GM21723 (cell line): ENCODE data around the gene TLL2.

Source experiments
- ATAC-seq: cut with Tn5 transposase; IDR thresholded peaks from one replicate; pipeline ENCODE4 v1.9.1; 2021; ENCODE audit warnings: mild to moderate bottlenecking, moderate library complexity; ENCODE audit not compliant: unreplicated experiment

Gene TLL2

GRCh38 chr10:96509017-96509641 lies 4.6 kb downstream of the TLL2 start:
- no peak for ATAC-seq

DNA sequence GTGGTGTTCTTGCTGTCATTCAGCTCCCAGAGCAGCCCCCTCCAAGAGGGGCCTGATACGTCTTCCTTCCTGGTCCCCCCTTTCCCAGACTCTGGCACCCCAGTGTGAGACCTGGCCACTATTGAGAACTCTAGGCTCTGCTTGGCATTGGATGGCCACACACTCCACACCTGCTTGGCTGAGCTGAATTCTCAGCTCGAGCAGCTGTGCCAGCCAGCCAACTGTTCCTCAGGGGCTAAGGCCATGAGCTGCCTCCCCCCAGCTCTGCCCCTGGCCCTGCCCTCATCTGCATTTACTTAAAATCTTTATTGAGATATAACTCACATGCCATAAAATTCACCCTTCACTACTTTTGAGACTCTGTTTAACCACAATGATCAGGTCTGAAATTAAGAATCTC lies 6.7 kb downstream of the TLL2 start:
- ATAC-seq = no peak

DNA sequence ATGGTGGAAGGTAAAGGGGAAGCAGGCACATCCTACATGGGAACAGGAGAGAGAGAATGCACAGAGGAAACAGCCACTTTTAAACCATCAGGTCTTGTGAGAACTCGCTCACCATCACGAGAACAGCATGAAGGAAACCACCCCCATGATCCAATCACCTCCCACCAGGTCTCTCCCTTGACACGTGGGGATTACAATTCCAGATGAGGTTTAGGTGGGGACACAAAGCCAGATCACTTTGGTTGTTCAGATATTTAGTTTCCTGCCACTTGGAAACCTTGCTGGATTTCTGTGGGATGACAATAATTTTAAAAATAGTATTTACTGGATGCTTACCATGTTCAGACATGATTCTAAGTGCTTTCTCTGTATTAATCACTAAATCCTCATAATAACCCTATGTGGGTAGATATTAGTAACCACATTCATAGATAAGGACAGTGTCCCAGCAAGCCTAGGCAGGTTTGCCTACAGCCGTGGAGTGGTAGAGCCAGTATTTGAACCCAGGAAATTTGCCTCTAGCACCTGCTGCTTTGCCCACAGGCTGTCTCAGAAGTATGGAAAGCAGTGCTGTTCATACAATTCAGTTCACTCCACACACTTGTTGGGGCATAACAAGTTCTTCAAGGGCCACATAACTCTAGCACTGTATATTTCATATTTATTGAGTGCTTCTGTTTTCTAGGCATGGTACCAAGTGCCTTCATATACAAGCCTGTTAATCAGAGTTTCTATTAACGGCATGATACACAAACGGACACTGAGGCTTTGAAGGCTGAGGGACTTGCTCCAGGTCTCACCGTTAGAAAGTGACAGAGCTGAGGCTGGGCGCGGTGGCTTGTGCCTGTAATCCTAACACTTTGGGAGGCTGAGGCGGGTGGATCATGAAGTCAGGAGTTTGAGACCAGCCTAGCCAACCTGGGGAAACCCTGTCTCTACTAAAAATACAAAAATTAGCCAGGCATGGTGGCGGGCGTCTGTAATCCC lies 8.3 kb downstream of the TLL2 start:
- ATAC-seq = no peak

DNA sequence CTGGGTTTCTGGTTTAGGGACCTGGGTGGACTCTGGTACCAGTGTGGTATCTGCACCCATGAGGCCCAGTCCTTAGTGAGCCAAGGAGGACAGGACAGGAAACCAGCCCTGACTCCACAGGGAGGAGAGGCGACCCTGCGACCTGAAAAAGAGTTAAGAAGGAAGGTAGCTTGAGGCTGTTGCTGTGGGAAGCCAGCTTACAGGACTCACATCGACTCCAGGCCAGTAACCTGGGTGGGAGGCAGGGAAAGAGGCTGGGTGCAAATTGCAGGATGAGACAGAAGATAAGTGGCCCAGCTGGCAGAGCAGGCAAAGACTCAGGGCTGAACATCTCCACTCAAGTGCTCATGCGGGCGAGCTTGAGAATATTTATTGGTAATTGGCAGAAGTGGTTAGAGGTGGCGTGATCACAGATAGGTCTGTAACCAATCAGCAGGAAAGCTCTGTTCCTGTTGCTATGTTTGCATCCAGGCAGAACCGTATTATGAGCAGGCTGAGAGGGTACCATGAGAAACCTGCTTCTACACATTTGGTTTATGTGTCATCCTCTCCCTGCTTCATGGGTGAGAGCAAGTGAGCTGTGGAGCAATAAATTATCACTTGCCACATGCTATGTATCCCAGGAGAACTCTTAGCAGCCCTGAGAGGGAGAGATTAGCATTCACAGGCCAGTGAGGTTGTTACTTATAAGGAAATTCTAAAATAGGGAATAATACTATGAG lies 11.0 kb downstream of the TLL2 start:
- ATAC-seq = no peak

DNA sequence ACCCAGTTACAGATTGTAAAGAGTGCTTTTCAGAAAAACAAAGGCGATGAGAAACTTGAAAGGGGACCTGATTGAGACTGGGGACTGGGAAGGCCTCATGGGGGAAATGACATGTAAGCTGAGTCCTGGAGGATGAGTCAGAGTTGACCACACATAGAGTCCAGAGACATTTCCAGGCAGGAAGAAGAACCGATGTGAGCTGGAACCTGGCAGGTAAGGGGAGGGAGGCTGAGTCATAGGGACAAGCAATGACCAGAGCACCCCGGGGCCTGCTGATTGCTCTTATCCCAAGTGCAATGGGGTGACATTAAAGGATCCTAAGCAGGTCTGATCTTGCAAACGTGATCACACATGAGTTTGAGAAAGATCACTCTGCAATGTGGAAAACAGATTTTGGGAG lies 11.7 kb downstream of the TLL2 start:
- ATAC-seq = no peak

DNA sequence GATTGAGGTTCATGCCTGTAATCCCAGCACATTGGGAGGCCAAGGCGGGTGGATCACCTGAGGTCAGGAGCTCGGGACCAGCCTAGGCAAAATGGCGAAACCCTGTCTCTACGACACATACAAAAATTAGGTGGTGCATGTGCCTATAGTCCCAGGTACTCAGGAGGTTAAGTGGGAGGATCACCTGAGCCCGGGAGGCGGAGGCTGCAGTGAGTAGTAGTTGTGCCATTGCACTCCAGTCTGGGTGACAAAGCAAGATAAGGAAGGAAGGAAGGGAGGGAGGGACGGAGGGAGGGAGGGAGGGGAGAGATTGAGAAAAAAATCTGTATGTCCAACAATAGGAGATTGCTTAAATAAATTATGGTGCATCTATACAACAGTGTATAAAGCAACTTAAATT lies 13.2 kb downstream of the TLL2 start:
- no peak for ATAC-seq

GRCh38 chr10:96500050-96500449 lies 13.7 kb downstream of the TLL2 start:
- no peak for ATAC-seq

- ATAC-seq = no peak
Observed at GRCh38 chr10:96497391-96497790, 16.3 kb downstream of the TLL2 start.

- no peak for ATAC-seq
Observed at GRCh38 chr10:96496281-96496925, 17.3 kb downstream of the TLL2 start.

DNA sequence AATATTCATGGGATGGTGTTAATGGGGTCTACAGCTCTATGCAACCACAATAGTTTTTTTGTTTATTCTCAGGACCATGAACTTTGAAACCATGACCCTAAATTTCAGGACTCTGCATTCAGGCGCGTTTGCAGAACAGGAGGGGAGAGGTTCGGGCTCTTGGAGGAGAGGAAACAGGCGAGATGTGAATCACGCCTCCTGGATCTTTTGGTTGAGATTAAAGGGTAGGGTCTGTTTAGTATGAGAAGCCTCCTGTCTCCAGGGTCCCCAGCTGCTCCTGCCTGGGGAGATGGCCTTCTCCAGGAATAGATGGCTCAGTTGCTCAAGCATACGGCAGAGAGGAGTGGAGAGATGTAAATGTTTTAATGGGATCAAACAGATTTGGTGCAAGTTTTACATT lies 18.2 kb downstream of the TLL2 start:
- no peak for ATAC-seq

- ATAC-seq = no peak
Observed at GRCh38 chr10:96494694-96495093, 19.0 kb downstream of the TLL2 start.

DNA sequence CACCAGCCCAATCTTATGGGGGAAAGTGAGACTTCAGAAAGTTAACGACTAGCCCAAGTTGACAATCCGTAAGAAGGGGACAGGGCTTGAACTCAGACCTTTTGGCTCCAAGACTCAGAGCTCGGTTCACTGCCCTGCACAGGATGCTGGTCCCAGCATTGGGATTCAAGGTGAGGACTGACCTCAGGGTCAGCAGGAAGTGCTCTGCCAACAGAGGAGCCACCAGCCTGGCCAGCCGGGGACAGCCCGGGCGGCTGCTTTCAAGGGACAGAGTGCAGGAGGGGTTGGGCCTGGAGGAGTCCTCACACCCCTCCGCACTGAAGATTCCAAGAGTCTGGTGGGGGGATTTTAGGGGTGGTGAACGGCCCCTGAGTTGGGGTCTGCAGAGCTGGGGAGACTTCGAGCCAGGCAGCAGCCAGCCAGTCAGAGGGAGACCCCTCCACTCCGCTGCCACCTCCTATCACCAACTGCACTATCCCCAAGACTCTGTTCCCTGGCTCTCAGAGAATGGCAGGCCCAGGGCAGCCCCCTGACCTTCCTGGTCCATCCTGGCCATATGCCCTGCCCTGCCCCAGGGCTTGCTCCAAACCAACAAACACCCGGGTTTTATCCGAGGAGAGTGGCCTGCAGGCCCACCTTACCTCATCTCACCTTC lies 19.7 kb downstream of the TLL2 start:
- ATAC-seq = no peak

- no peak for ATAC-seq
Observed at GRCh38 chr10:96493254-96493653, 20.5 kb downstream of the TLL2 start.

- no peak for ATAC-seq
Observed at GRCh38 chr10:96491303-96491702, 22.4 kb downstream of the TLL2 start.

GRCh38 chr10:96488161-96488935 lies 25.4 kb downstream of the TLL2 start:
- no peak for ATAC-seq

- no peak for ATAC-seq
Observed at GRCh38 chr10:96482815-96483588, 30.7 kb downstream of the TLL2 start.

DNA sequence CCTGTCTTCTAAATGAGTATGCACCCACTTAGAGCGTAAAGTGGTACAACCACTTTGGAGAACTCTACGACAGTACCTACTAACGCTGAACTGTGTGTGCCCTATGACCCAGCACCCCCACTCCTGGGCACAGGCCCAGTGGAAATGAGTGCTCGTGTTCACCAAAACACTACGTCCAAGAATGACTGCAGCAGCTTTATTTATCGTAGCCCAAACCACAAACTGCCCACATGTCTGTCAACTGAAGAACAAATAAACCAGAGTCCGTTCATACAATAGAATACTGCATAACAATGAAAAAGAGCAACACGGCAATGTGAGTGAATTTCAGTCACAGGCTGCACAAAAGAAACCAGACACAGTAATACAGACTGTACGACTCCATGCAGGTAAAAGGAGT lies 35.4 kb downstream of the TLL2 start:
- no peak for ATAC-seq

DNA sequence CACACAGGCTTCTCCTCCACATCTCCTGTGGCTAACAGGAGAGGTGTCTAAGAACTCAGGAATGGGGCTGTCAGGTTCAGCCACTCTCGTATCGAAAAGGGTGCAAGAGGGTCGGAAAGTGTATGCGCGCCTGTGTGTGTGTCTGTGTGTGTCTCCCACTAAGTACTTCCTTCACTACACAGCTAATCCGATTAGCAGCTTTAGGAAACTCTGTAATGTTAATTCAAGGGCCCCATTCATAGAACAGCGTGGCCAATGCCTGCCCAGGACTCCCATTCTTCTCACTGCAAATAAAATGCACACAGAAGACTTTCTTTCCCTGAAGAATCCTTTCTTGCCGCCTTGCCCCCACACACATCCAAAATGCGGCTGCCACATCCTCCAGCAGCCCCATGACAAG lies 39.9 kb downstream of the TLL2 start:
- ATAC-seq = no peak

GRCh38 chr10:96470116-96470743 lies 43.5 kb downstream of the TLL2 start:
- peak; percentile 59 for ATAC-seq
